HepG2 (cell line): Measurements from ENCODE around the gene HSDL2. TPM values are rescaled to one million over a fixed set of nuclear protein-coding genes. Genes with fewer than 3 reads are reported as not detected.
A peak's percentile ranks its signal among the peaks of the same experiment; 100 is the strongest.

Source experiments
- EEA1 ChIP-seq: sonication (generic); formaldehyde crosslinking; IDR thresholded peaks from 2 replicates; pipeline ENCODE4 v1.5.1; 2020; ENCODE audit warnings: mild to moderate bottlenecking, missing genetic modification reagents, borderline replicate concordance
- ELF1 ChIP-seq: sonication (generic); formaldehyde crosslinking; IDR thresholded peaks from 2 replicates; pipeline ENCODE4 v1.4.0; 2020; ENCODE audit warnings: missing genetic modification reagents
- HIC2 ChIP-seq: sonication (generic); formaldehyde crosslinking; IDR thresholded peaks from 2 replicates; pipeline ENCODE4 v1.9.0; 2022; ENCODE audit warnings: low read depth, missing genetic modification reagents
- IKZF5 ChIP-seq: IDR thresholded peaks from 2 replicates; pipeline ENCODE4 v1.6.1; 2018; ENCODE audit warnings: missing genetic modification reagents, mild to moderate bottlenecking, missing compliant biosample characterization
- JUNB ChIP-seq: sonication (generic); formaldehyde crosslinking; IDR thresholded peaks from 2 replicates; pipeline ENCODE4 v1.8.0; 2022; ENCODE audit warnings: missing genetic modification reagents, mild to moderate bottlenecking, borderline replicate concordance
- KLF16 ChIP-seq, 2 experiments: sonication (generic) in 1 of 2; formaldehyde crosslinking in 1 of 2; IDR thresholded peaks; 2 replicates each; pipeline versions ENCODE4 v1.6.1 to v1.8.0; 2016 to 2023; ENCODE audit warnings: missing genetic modification reagents in 2 of 2, missing compliant biosample characterization in 1 of 2
- LCORL ChIP-seq, 2 experiments: fragments of 450-650 bp in 1 of 2; sonication (generic) in 1 of 2; formaldehyde crosslinking in 1 of 2; IDR thresholded peaks; 2 replicates each; pipeline versions ENCODE4 v1.5.0 to v1.6.1; 2017 to 2020; ENCODE audit warnings: antibody characterized with exemption in 1 of 2, missing genetic modification reagents in 1 of 2
- MLLT10 ChIP-seq: sonication (generic); formaldehyde crosslinking; IDR thresholded peaks from 2 replicates; pipeline ENCODE4 v1.4.0; 2020; ENCODE audit warnings: missing genetic modification reagents
- ONECUT2 ChIP-seq: sonication (generic); formaldehyde crosslinking; IDR thresholded peaks from 2 replicates; pipeline ENCODE4 v1.4.0; 2020; ENCODE audit warnings: missing genetic modification reagents
- POLR2AphosphoS5 ChIP-seq: IDR thresholded peaks from 2 replicates; pipeline ENCODE4 v1.6.1; 2012; ENCODE audit warnings: low read depth, low read length
- POLR2G ChIP-seq: fragments of 200-400 bp; formaldehyde crosslinking; IDR thresholded peaks from 2 replicates; pipeline ENCODE4 v1.6.1; 2018; ENCODE audit warnings: mild to moderate bottlenecking, low read depth, low read length, moderate library complexity
- RERE ChIP-seq: IDR thresholded peaks from 2 replicates; pipeline ENCODE4 v1.6.1; 2016; ENCODE audit warnings: low read depth, missing genetic modification reagents, missing compliant biosample characterization
- TARDBP ChIP-seq: sonication (generic); formaldehyde crosslinking; IDR thresholded peaks from 2 replicates; pipeline ENCODE4 v1.8.0; 2022; ENCODE audit warnings: mild to moderate bottlenecking, missing genetic modification reagents
- ZNF251 ChIP-seq: sonication (generic); formaldehyde crosslinking; IDR thresholded peaks from 2 replicates; pipeline ENCODE4 v1.9.0; 2021; ENCODE audit warnings: mild to moderate bottlenecking, missing genetic modification reagents
- ZNF572 ChIP-seq: sonication (generic); formaldehyde crosslinking; IDR thresholded peaks from 2 replicates; pipeline ENCODE4 v1.5.1; 2020; ENCODE audit warnings: mild to moderate bottlenecking, missing genetic modification reagents
- ZNF850 ChIP-seq: sonication (generic); formaldehyde crosslinking; conservative IDR thresholded peaks from 2 replicates; pipeline ENCODE4 v1.9.0; 2021; ENCODE audit warnings: mild to moderate bottlenecking, missing genetic modification reagents
- polyA plus RNA-seq, 8 experiments: library from polyadenylated mRNA; depleted of rRNA in 3 of 8; stranded (reverse) in 7 of 8; unstranded in 1 of 8; fragments of >200 nt; fragmentation: Illumina TruSeq in 4 of 8; extraction: Trizol in 4 of 8; gene quantifications; 2 replicates each; pipeline versions ENCODE4 v1.2.1 to v1.2.3, GENCODE V29; 2011 to 2016; ENCODE audit warnings: low read depth in 4 of 8, missing spikeins in 1 of 8, mixed read lengths in 1 of 8; ENCODE audit not compliant: insufficient read depth in 1 of 8
- total RNA-seq, 5 experiments: library from RNA; depleted of rRNA; stranded (reverse); fragments of >200 nt; fragmentation: Illumina TruSeq; extraction: Trizol; gene quantifications; 2 replicates each; pipeline ENCODE4 v1.2.3, GENCODE V29; 2016; ENCODE audit warnings: low read depth in 1 of 5
- TF ChIP-seq, protein P1 (sequence below): sonication (generic); formaldehyde crosslinking; IDR thresholded peaks from 2 replicates; pipeline ENCODE4 v1.4.0; 2020; ENCODE audit warnings: missing genetic modification reagents

The HSDL2 gene
- total and polyA plus RNA-seq, 2 of the 13 experiments (the other 11 are each of a cell fraction or from before 2014, with no cell fraction given), result 55.3 to 80.2 TPM

DNA sequence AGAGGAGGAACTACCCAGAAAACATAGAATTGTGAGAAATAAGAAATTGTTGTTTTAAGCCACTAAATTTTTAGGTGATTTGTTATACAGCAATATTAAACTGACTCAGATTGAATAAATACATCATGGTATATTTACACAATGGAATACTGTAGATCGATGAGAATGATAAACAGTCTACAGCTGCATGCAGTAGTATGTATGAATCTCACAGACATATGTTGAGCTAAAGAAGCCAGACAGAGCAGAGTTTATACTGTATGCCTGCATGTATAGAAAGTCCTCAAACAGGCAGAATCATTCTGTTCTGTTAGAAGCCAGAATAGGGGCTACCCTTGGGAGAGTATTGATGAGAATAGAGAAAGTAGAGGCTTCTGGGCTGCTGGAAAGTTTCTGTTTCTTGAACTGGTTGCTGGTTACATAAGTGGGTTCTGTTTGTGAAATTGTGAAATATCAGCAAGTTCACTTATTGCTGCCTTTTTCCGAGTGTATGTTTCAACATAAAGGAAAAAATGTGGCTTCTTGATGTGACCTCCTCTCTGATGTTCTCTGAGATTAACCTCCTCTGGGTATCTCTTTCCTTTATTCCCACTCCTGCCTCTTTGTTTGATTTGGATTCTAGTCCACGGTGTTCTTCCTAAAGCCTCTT, 116.3 kb downstream of the HSDL2 start (continued):
- TF ChIP-seq RERE (CRISPR knock-in tag) (no peak), ONECUT2 (CRISPR knock-in tag) (peak; percentile 57; the same call in 1 of the 2 replicates), ELF1 (CRISPR knock-in tag) (no peak), LCORL (IDR thresholded peaks at IDR 0.05) (no peak), LCORL (CRISPR knock-in tag; IDR thresholded peaks at IDR 0.05) (0 out of 2 replicates have a peak, but pooled peaks have one; percentile 12), POLR2AphosphoS5 (no peak), KLF16 (CRISPR knock-in tag; IDR thresholded peaks at IDR 0.05) (peak in 1 of 2 experiments; percentile 59; a peak in 1 of 4 replicates), ZNF572 (CRISPR knock-in tag) (no peak), HIC2 (CRISPR knock-in tag) (no peak), MLLT10 (CRISPR knock-in tag) (no peak), IKZF5 (no peak), EEA1 (CRISPR knock-in tag) (no peak), JUNB (CRISPR knock-in tag) (no peak), ZNF850 (CRISPR knock-in tag) (no peak), ZNF251 (no peak), POLR2G (no peak), TARDBP (CRISPR knock-in tag) (no peak)
- TF ChIP-seq, protein P1, sequence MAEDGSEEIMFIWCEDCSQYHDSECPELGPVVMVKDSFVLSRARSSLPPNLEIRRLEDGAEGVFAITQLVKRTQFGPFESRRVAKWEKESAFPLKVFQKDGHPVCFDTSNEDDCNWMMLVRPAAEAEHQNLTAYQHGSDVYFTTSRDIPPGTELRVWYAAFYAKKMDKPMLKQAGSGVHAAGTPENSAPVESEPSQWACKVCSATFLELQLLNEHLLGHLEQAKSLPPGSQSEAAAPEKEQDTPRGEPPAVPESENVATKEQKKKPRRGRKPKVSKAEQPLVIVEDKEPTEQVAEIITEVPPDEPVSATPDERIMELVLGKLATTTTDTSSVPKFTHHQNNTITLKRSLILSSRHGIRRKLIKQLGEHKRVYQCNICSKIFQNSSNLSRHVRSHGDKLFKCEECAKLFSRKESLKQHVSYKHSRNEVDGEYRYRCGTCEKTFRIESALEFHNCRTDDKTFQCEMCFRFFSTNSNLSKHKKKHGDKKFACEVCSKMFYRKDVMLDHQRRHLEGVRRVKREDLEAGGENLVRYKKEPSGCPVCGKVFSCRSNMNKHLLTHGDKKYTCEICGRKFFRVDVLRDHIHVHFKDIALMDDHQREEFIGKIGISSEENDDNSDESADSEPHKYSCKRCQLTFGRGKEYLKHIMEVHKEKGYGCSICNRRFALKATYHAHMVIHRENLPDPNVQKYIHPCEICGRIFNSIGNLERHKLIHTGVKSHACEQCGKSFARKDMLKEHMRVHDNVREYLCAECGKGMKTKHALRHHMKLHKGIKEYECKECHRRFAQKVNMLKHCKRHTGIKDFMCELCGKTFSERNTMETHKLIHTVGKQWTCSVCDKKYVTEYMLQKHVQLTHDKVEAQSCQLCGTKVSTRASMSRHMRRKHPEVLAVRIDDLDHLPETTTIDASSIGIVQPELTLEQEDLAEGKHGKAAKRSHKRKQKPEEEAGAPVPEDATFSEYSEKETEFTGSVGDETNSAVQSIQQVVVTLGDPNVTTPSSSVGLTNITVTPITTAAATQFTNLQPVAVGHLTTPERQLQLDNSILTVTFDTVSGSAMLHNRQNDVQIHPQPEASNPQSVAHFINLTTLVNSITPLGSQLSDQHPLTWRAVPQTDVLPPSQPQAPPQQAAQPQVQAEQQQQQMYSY (CRISPR knock-in tag), result no peak
